ENCODE data around the gene NPR1. TPM values are rescaled to one million over a fixed set of nuclear protein-coding genes. Genes with fewer than 3 reads are reported as not detected.
A peak's percentile ranks its signal among the peaks of the same experiment; 100 is the strongest.

The NPR1 gene
- total and polyA plus RNA-seq, 2 donors from 2014 or later = 57.8 to 89.3 TPM

- Histone ChIP-seq H3K36me3 (ENCODE audit: control insufficient read depth in 2 of 3, insufficient read depth in 3 of 3, low read length in 3 of 3) (peaks cover 0 to 3% (median 0%) of the 10 kb centered on the region in 3 donors), H3K9ac (ENCODE audit: low read length in 3 of 3) (peak overlapping the region in 1 of 3 donors; percentile 42), H3K27ac (ENCODE audit: low read depth in 2 of 2, low read length in 2 of 2) (peak overlapping the region in 1 of 2 donors; percentile 45), H3K27me3 (ENCODE audit: control insufficient read depth, insufficient read depth, low read length) (no peaks in the 10 kb centered on the region), H3K4me1 (ENCODE audit: control insufficient read depth in 2 of 3, insufficient read depth in 2 of 3, low read depth in 1 of 3, low read length in 3 of 3) (peaks cover 0 to 19% (median 6%) of the 10 kb centered on the region in 3 donors), H3K9me3 (ENCODE audit: control insufficient read depth in 2 of 3, insufficient read depth in 1 of 3, low read length in 3 of 3) (no peaks in the 10 kb centered on the region), H3K4me3 (ENCODE audit: low read length in 3 of 3) (peak overlapping the region; percentile 61 to 73 (median 64))
- peak in 3 of 5 donors; percentile 28 to 68 (median 62) for DNase-seq
- no peak for TF ChIP-seq CTCF (IDR thresholded peaks at IDR 0.05; ENCODE audit: borderline replicate concordance, extremely low read depth, insufficient read depth)
- FAIRE-seq = no peak
- intact Hi-C loops (cut with DNase I) = loop anchor here (10.0 kb wide), 1 partner anchor 85 kb away; no protein-coding TSS in a partner anchor
Measured at GRCh38 chr1:153680120-153680403, 1.6 kb downstream of the NPR1 start.

GRCh38 chr1:153682730-153683129 lies 4.2 kb downstream of the NPR1 start:
- intact Hi-C loops (cut with DNase I) = loop anchor here (10.0 kb wide), 1 partner anchor 82 kb away; no protein-coding TSS in a partner anchor
- no peak for FAIRE-seq
- no peak for TF ChIP-seq CTCF (IDR thresholded peaks at IDR 0.05; ENCODE audit: borderline replicate concordance, extremely low read depth, insufficient read depth)
- DNase-seq = peak in 1 of 5 donors; percentile 52
- Histone ChIP-seq H3K27me3 (ENCODE audit: control insufficient read depth, insufficient read depth, low read length) (no peaks in the 10 kb centered on the region), H3K36me3 (ENCODE audit: control insufficient read depth in 2 of 3, insufficient read depth in 3 of 3, low read length in 3 of 3) (peaks cover 0 to 3% (median 0%) of the 10 kb centered on the region in 3 donors), H3K4me3 (ENCODE audit: low read length in 3 of 3) (no peak overlapping the region), H3K9me3 (ENCODE audit: control insufficient read depth in 2 of 3, insufficient read depth in 1 of 3, low read length in 3 of 3) (no peaks in the 10 kb centered on the region), H3K9ac (ENCODE audit: low read length in 3 of 3) (no peak overlapping the region), H3K27ac (ENCODE audit: low read depth in 2 of 2, low read length in 2 of 2) (no peak overlapping the region), H3K4me1 (ENCODE audit: control insufficient read depth in 2 of 3, insufficient read depth in 2 of 3, low read depth in 1 of 3, low read length in 3 of 3) (peaks cover 0 to 17% (median 6%) of the 10 kb centered on the region in 3 donors)

GRCh38 chr1:153683854-153684253 lies 5.4 kb downstream of the NPR1 start:
- Histone ChIP-seq H3K9me3 (ENCODE audit: control insufficient read depth in 2 of 3, insufficient read depth in 1 of 3, low read length in 3 of 3) (no peaks in the 10 kb centered on the region), H3K27me3 (ENCODE audit: control insufficient read depth, insufficient read depth, low read length) (no peaks in the 10 kb centered on the region), H3K36me3 (ENCODE audit: control insufficient read depth in 2 of 3, insufficient read depth in 3 of 3, low read length in 3 of 3) (peaks cover 0 to 3% (median 0%) of the 10 kb centered on the region in 3 donors), H3K4me1 (ENCODE audit: control insufficient read depth in 2 of 3, insufficient read depth in 2 of 3, low read depth in 1 of 3, low read length in 3 of 3) (peaks cover 0 to 6% (median 0%) of the 10 kb centered on the region in 3 donors), H3K27ac (ENCODE audit: low read depth in 2 of 2, low read length in 2 of 2) (no peak overlapping the region), H3K4me3 (ENCODE audit: low read length in 3 of 3) (no peak overlapping the region), H3K9ac (ENCODE audit: low read length in 3 of 3) (no peak overlapping the region)
- DNase-seq (peak in 1 of 5 donors; percentile 21), FAIRE-seq (no peak)
- no peak for TF ChIP-seq CTCF (IDR thresholded peaks at IDR 0.05; ENCODE audit: borderline replicate concordance, extremely low read depth, insufficient read depth)
- intact Hi-C loops (cut with DNase I) = loop anchor here (10.0 kb wide), 1 partner anchor 81 kb away; no protein-coding TSS in a partner anchor

- H3K9me3 ChIP-seq (ENCODE audit: control insufficient read depth in 2 of 3, insufficient read depth in 1 of 3, low read length in 3 of 3) = no peaks in the 10 kb centered on the region
- peaks cover 0 to 3% (median 0%) of the 10 kb centered on the region in 3 donors for H3K36me3 ChIP-seq (ENCODE audit: control insufficient read depth in 2 of 3, insufficient read depth in 3 of 3, low read length in 3 of 3)
- H3K4me3 ChIP-seq (ENCODE audit: low read length in 3 of 3) = no peak overlapping the region
- TF ChIP-seq CTCF (IDR thresholded peaks at IDR 0.05; ENCODE audit: borderline replicate concordance, extremely low read depth, insufficient read depth) = no peak
- DNase-seq (peak in 1 of 5 donors; percentile 52), FAIRE-seq (no peak)
- H3K27ac ChIP-seq (ENCODE audit: low read depth in 2 of 2, low read length in 2 of 2) = no peak overlapping the region
- intact Hi-C loops (cut with DNase I) = loop anchor here (10.0 kb wide), 1 partner anchor 80 kb away; no protein-coding TSS in a partner anchor
- H3K27me3 ChIP-seq (ENCODE audit: control insufficient read depth, insufficient read depth, low read length) = no peaks in the 10 kb centered on the region
- H3K9ac ChIP-seq (ENCODE audit: low read length in 3 of 3) = no peak overlapping the region
- H3K4me1 ChIP-seq (ENCODE audit: control insufficient read depth in 2 of 3, insufficient read depth in 2 of 3, low read depth in 1 of 3, low read length in 3 of 3) = no peaks in the 10 kb centered on the region
Measured at GRCh38 chr1:153684892-153685291, 6.4 kb downstream of the NPR1 start.
